Measurements from ENCODE around the gene CYLD. TPM values are rescaled to one million over a fixed set of nuclear protein-coding genes. Genes with fewer than 3 reads are reported as not detected.

CYLD gene
- polyA plus RNA-seq, 1 donor (not counting 4 experiments of a cell fraction or from before 2014, with no cell fraction given) = 24.7 TPM

- Histone ChIP-seq H3K4me2 (ENCODE audit: control insufficient read depth, extremely low read depth, insufficient read depth, low read depth, low read length) (no peak overlapping the region), H3K36me3 (ENCODE audit: control insufficient read depth in 2 of 2, extremely low read depth in 1 of 2, insufficient read depth in 2 of 2, low read length in 2 of 2) (no peaks in the 10 kb centered on the region), H2AFZ (ENCODE audit: control insufficient read depth, low read length) (no peak overlapping the region), H3K79me2 (ENCODE audit: control insufficient read depth, insufficient read depth, low read length) (no peaks in the 10 kb centered on the region), H4K20me1 (ENCODE audit: control insufficient read depth, extremely low read depth, insufficient read depth, low read length) (no peaks in the 10 kb centered on the region), H3K9ac (ENCODE audit: control insufficient read depth, extremely low read depth, insufficient read depth, low read length) (no peak overlapping the region), H3K4me1 (ENCODE audit: control insufficient read depth, extremely low read depth, insufficient read depth, low read length) (no peaks in the 10 kb centered on the region), H3K9me3 (ENCODE audit: control insufficient read depth, low read depth, low read length) (no peaks in the 10 kb centered on the region), H3K9me1 (ENCODE audit: control insufficient read depth, extremely low read depth, insufficient read depth, low read length) (no peaks in the 10 kb centered on the region), H3K27ac (ENCODE audit: control insufficient read depth, insufficient read depth, low read length) (no peak overlapping the region), H3K4me3 (ENCODE audit: control insufficient read depth in 2 of 3, extremely low read depth in 1 of 3, insufficient read depth in 2 of 3, low read depth in 1 of 3, low read length in 3 of 3) (no peak overlapping the region), H3K27me3 (ENCODE audit: control insufficient read depth, extremely low read depth, insufficient read depth, low read length) (peaks cover 2% of the 10 kb centered on the region)
- no peak for DNase-seq (ENCODE audit: low read depth, low spot score)
- dilution Hi-C loops (cut with MboI; ENCODE audit: extremely low pct_ligation_motif_present, low sequenced_read_pairs) = no loop called here
- TF ChIP-seq CTCF (optimal IDR thresholded peaks at IDR 0.05 in 1 of 3, IDR thresholded peaks at IDR 0.05 in 1 of 3, conservative IDR thresholded peaks at IDR 0.05 in 1 of 3; ENCODE audit: extremely low read depth in 1 of 3, insufficient read depth in 2 of 3, low read length in 3 of 3) = no peak
- no peak for TF ChIP-seq EZH2 (IDR thresholded peaks at IDR 0.05; ENCODE audit: low read length)
- FAIRE-seq = no peak
Measured at GRCh38 chr16:50731989-50732832, 9.7 kb upstream of the CYLD start.

GRCh38 chr16:50733468-50733867 lies 8.4 kb upstream of the CYLD start:
- no peak overlapping the region for H3K27ac ChIP-seq (ENCODE audit: control insufficient read depth, insufficient read depth, low read length)
- no peaks in the 10 kb centered on the region for H3K9me1 ChIP-seq (ENCODE audit: control insufficient read depth, extremely low read depth, insufficient read depth, low read length)
- H3K9ac ChIP-seq (ENCODE audit: control insufficient read depth, extremely low read depth, insufficient read depth, low read length) = no peak overlapping the region
- H2AFZ ChIP-seq (ENCODE audit: control insufficient read depth, low read length) = no peak overlapping the region
- H3K79me2 ChIP-seq (ENCODE audit: control insufficient read depth, insufficient read depth, low read length) = no peaks in the 10 kb centered on the region
- H3K4me3 ChIP-seq (ENCODE audit: control insufficient read depth in 2 of 3, extremely low read depth in 1 of 3, insufficient read depth in 2 of 3, low read depth in 1 of 3, low read length in 3 of 3) = no peak overlapping the region
- no peaks in the 10 kb centered on the region for H3K4me1 ChIP-seq (ENCODE audit: control insufficient read depth, extremely low read depth, insufficient read depth, low read length)
- H3K9me3 ChIP-seq (ENCODE audit: control insufficient read depth, low read depth, low read length) = no peaks in the 10 kb centered on the region
- TF ChIP-seq EZH2 (IDR thresholded peaks at IDR 0.05; ENCODE audit: low read length) = no peak
- no peak for TF ChIP-seq CTCF (optimal IDR thresholded peaks at IDR 0.05 in 1 of 3, IDR thresholded peaks at IDR 0.05 in 1 of 3, conservative IDR thresholded peaks at IDR 0.05 in 1 of 3; ENCODE audit: extremely low read depth in 1 of 3, insufficient read depth in 2 of 3, low read length in 3 of 3)
- no peak overlapping the region for H3K4me2 ChIP-seq (ENCODE audit: control insufficient read depth, extremely low read depth, insufficient read depth, low read depth, low read length)
- no peaks in the 10 kb centered on the region for H3K36me3 ChIP-seq (ENCODE audit: control insufficient read depth in 2 of 2, extremely low read depth in 1 of 2, insufficient read depth in 2 of 2, low read length in 2 of 2)
- DNase-seq (ENCODE audit: low read depth, low spot score) (no peak), FAIRE-seq (no peak)
- dilution Hi-C loops (cut with MboI; ENCODE audit: extremely low pct_ligation_motif_present, low sequenced_read_pairs) = no loop called here
- H4K20me1 ChIP-seq (ENCODE audit: control insufficient read depth, extremely low read depth, insufficient read depth, low read length) = no peaks in the 10 kb centered on the region
- peaks cover 2% of the 10 kb centered on the region for H3K27me3 ChIP-seq (ENCODE audit: control insufficient read depth, extremely low read depth, insufficient read depth, low read length)
